Loucy (cell line): Measurements from ENCODE around the gene POLR2L.

Source experiments
- CTCF ChIP-seq: fragments of 200-600 bp; sonication (generic); conservative IDR thresholded peaks from 2 replicates; pipeline ENCODE4 v1.5.1; 2014; ENCODE audit warnings: mild to moderate bottlenecking, antibody characterized with exemption, low read length
- EZH2phosphoT487 ChIP-seq: fragments of 200-600 bp; IDR thresholded peaks from 2 replicates; pipeline ENCODE4 v1.6.1; 2018; ENCODE audit warnings: antibody characterized with exemption, mild to moderate bottlenecking, moderate library complexity, borderline replicate concordance

GRCh38 chr11:815675-816432 lies 26.5 kb downstream of the POLR2L start:
- TF ChIP-seq CTCF, result no peak
- no peak for TF ChIP-seq EZH2phosphoT487
